ENCODE data around the gene HLA-B.

HLA-B gene

DNA sequence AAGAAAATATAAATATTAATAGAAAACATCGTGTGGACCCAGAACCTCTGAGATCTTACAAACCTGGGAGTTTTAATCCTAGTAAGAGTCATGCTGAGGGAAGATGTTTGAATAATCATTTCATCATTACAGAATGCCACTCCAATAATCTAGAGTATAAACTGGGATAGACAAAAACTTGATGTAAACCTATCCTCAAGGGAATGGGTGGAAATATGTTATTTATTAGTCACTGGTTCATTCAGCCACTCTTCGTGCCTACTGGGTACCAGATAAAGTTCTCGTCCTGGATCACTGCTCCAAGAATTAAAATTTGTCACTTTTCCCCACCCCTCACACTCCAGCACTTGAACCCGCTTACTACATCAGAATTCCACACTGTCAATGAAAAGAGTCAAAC, 7.7 kb downstream of the HLA-B start:
- POLR2A ChIA-PET, result no interaction called here
- no peaks in the 10 kb centered on the region for H3K9me3 ChIP-seq (ENCODE audit: control insufficient read depth, insufficient read depth, low read depth, low read length)
- H3K36me3 ChIP-seq (ENCODE audit: control insufficient read depth in 2 of 2, insufficient read depth in 1 of 2, low read length in 2 of 2), result peaks cover 0 to 6% of the 10 kb centered on the region in 2 experiments; a peak in 1 of 3 replicates
- H3K4me1 ChIP-seq (ENCODE audit: control insufficient read depth, insufficient read depth, low read length), result no peaks in the 10 kb centered on the region
- TF ChIP-seq ZBTB8A (tag by site-specific recombination; IDR thresholded peaks at IDR 0.05) (no peak), ZSCAN5A (tag by site-specific recombination; IDR thresholded peaks at IDR 0.05) (no peak), ZNF26 (tag by site-specific recombination; IDR thresholded peaks at IDR 0.05) (no peak), ZNF157 (tag by site-specific recombination; IDR thresholded peaks at IDR 0.05) (no peak), ZNF621 (tag by site-specific recombination; IDR thresholded peaks at IDR 0.05) (no peak), ZNF214 (tag by site-specific recombination; IDR thresholded peaks at IDR 0.05; ENCODE audit: borderline replicate concordance) (no peak), ZNF10 (tag by site-specific recombination; IDR thresholded peaks at IDR 0.05) (no peak), KLF9 (tag by site-specific recombination; IDR thresholded peaks at IDR 0.05; ENCODE audit: low read depth) (no peak), ZNF830 (tag by site-specific recombination; IDR thresholded peaks at IDR 0.05; ENCODE audit: low read depth) (no peak), ZNF707 (tag by site-specific recombination; IDR thresholded peaks at IDR 0.05) (no peak)
- TF ChIP-seq, protein P1, sequence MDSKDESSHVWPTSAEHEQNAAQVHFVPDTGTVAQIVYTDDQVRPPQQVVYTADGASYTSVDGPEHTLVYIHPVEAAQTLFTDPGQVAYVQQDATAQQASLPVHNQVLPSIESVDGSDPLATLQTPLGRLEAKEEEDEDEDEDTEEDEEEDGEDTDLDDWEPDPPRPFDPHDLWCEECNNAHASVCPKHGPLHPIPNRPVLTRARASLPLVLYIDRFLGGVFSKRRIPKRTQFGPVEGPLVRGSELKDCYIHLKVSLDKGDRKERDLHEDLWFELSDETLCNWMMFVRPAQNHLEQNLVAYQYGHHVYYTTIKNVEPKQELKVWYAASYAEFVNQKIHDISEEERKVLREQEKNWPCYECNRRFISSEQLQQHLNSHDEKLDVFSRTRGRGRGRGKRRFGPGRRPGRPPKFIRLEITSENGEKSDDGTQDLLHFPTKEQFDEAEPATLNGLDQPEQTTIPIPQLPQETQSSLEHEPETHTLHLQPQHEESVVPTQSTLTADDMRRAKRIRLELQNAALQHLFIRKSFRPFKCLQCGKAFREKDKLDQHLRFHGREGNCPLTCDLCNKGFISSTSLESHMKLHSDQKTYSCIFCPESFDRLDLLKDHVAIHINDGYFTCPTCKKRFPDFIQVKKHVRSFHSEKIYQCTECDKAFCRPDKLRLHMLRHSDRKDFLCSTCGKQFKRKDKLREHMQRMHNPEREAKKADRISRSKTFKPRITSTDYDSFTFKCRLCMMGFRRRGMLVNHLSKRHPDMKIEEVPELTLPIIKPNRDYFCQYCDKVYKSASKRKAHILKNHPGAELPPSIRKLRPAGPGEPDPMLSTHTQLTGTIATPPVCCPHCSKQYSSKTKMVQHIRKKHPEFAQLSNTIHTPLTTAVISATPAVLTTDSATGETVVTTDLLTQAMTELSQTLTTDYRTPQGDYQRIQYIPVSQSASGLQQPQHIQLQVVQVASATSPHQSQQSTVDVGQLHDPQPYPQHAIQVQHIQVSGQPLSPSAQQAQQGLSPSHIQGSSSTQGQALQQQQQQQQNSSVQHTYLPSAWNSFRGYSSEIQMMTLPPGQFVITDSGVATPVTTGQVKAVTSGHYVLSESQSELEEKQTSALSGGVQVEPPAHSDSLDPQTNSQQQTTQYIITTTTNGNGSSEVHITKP (tag by site-specific recombination; IDR thresholded peaks at IDR 0.05), result no peak
- TF ChIP-seq, protein P2, sequence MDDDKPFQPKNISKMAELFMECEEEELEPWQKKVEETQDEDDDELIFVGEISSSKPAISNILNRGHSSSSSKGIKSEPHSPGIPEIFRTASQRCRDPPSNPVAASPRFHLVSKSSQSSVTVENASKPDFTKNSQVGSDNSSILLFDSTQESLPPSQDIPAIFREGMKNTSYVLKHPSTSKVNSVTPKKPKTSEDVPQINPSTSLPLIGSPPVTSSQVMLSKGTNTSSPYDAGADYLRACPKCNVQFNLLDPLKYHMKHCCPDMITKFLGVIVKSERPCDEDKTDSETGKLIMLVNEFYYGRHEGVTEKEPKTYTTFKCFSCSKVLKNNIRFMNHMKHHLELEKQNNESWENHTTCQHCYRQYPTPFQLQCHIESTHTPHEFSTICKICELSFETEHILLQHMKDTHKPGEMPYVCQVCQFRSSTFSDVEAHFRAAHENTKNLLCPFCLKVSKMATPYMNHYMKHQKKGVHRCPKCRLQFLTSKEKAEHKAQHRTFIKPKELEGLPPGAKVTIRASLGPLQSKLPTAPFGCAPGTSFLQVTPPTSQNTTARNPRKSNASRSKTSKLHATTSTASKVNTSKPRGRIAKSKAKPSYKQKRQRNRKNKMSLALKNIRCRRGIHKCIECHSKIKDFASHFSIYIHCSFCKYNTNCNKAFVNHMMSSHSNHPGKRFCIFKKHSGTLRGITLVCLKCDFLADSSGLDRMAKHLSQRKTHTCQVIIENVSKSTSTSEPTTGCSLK (tag by site-specific recombination; IDR thresholded peaks at IDR 0.05), result no peak
- CTCF ChIA-PET, result interaction anchor here (1.7 kb wide), 1 partner anchor 18 kb away, joined by 4 read pairs; no protein-coding TSS in a partner anchor
- H3K27ac ChIP-seq (ENCODE audit: extremely low read depth, low read depth, low read length), result no peak overlapping the region
- no peak overlapping the region for H3K4me3 ChIP-seq (ENCODE audit: low read depth, low read length)

GRCh38 chr6:31345026-31345730, 11.8 kb downstream of the HLA-B start:
- H3K4me3 ChIP-seq (ENCODE audit: low read depth, low read length), result no peak overlapping the region
- no peaks in the 10 kb centered on the region for H3K9me3 ChIP-seq (ENCODE audit: control insufficient read depth, insufficient read depth, low read depth, low read length)
- ChIA-PET POLR2A (no interaction called here), CTCF (interaction anchor here (0.5 to 2.5 kb wide), 3 partner anchors 22 to 910 kb away, joined by 3 to 12 read pairs (median 3); no protein-coding TSS in a partner anchor)
- H3K4me1 ChIP-seq (ENCODE audit: control insufficient read depth, insufficient read depth, low read length), result no peaks in the 10 kb centered on the region
- no peaks in the 10 kb centered on the region for H3K36me3 ChIP-seq (ENCODE audit: control insufficient read depth in 2 of 2, insufficient read depth in 1 of 2, low read length in 2 of 2)
- H3K27ac ChIP-seq (ENCODE audit: extremely low read depth, low read depth, low read length), result no peak overlapping the region
- TF ChIP-seq ZNF530 (tag by site-specific recombination; IDR thresholded peaks at IDR 0.05; ENCODE audit: low read depth), result no peak
- no peak for TF ChIP-seq ZNF398 (tag by site-specific recombination; IDR thresholded peaks at IDR 0.05)

All from HEK293 (cell line).